ENCODE measurements around the gene FMO5. TPM values are rescaled to one million over a fixed set of nuclear protein-coding genes. Genes with fewer than 3 reads are reported as not detected.

Gene FMO5
- total and polyA plus RNA-seq, 2 of the 13 experiments (the other 11 are each of a cell fraction or from before 2014, with no cell fraction given) = 48.2 to 149 TPM

DNA sequence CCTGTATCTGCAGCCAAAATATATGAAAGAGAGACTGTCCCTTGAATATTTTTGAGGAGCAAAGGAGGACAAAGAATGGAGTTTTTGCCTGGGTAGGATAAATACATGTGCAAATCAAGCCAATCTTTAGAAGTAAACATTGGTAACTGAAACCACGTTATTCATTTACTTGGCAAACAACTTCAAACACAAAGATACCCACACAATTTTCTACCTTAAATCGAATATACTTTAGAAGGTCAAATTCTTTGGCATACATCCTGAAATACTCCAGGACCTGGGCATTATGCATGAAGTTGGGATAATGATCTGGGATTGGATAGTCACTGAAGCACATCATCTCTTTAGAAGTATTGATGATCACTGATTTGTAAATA is 9.6 kb downstream of the FMO5 start (continued):
- TF ChIP-seq ZBTB21 (CRISPR knock-in tag; IDR thresholded peaks at IDR 0.05) (no peak), IKZF4 (CRISPR knock-in tag; IDR thresholded peaks at IDR 0.05; ENCODE audit: borderline replicate concordance, low read depth, not compliant biosample characterization) (no peak), CHCHD3 (CRISPR knock-in tag; IDR thresholded peaks at IDR 0.05) (no peak), ZNF296 (CRISPR knock-in tag; conservative IDR thresholded peaks at IDR 0.05) (no peak), RBFOX2 (IDR thresholded peaks at IDR 0.05; ENCODE audit: low read depth, low read length) (peak; percentile 79), ZNF672 (CRISPR knock-in tag; IDR thresholded peaks at IDR 0.05) (no peak), PITX1 (CRISPR knock-in tag; IDR thresholded peaks at IDR 0.05) (no peak; the same call in 1 of the 2 replicates), ZNF547 (CRISPR knock-in tag; IDR thresholded peaks at IDR 0.05) (no peak), HNF4G (IDR thresholded peaks at IDR 0.05; ENCODE audit: borderline replicate concordance, low read depth, low read length) (0 out of 2 replicates have a peak, but pooled peaks have one; percentile 17), HNF4G (CRISPR knock-in tag; IDR thresholded peaks at IDR 0.05; ENCODE audit: borderline replicate concordance, low read depth) (no peak), ZNF776 (CRISPR knock-in tag; IDR thresholded peaks at IDR 0.05) (no peak), MAF1 (CRISPR knock-in tag; IDR thresholded peaks at IDR 0.05; ENCODE audit: borderline replicate concordance) (no peak), HNRNPLL (IDR thresholded peaks at IDR 0.05; ENCODE audit: low read depth, low read length, poor library complexity, severe bottlenecking) (no peak), CBFB (CRISPR knock-in tag; IDR thresholded peaks at IDR 0.05) (no peak), ZNF605 (CRISPR knock-in tag; IDR thresholded peaks at IDR 0.05) (no peak), SRF (IDR thresholded peaks at IDR 0.05; ENCODE audit: low read depth, low read length) (no peak), ZNF232 (CRISPR knock-in tag; IDR thresholded peaks at IDR 0.05; ENCODE audit: borderline replicate concordance) (no peak), HIVEP1 (CRISPR knock-in tag; IDR thresholded peaks at IDR 0.05) (no peak), FLYWCH1 (CRISPR knock-in tag; IDR thresholded peaks at IDR 0.05) (no peak), JUND (CRISPR knock-in tag; IDR thresholded peaks at IDR 0.05) (no peak), ZNF292 (CRISPR knock-in tag; IDR thresholded peaks at IDR 0.05; ENCODE audit: borderline replicate concordance, low read depth) (no peak), HDAC6 (IDR thresholded peaks at IDR 0.05; ENCODE audit: low read depth, low read length) (no peak)
- TF ChIP-seq, protein P1, sequence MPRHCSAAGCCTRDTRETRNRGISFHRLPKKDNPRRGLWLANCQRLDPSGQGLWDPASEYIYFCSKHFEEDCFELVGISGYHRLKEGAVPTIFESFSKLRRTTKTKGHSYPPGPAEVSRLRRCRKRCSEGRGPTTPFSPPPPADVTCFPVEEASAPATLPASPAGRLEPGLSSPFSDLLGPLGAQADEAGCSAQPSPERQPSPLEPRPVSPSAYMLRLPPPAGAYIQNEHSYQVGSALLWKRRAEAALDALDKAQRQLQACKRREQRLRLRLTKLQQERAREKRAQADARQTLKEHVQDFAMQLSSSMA (CRISPR knock-in tag; IDR thresholded peaks at IDR 0.05) = no peak
- TF ChIP-seq, protein P2, sequence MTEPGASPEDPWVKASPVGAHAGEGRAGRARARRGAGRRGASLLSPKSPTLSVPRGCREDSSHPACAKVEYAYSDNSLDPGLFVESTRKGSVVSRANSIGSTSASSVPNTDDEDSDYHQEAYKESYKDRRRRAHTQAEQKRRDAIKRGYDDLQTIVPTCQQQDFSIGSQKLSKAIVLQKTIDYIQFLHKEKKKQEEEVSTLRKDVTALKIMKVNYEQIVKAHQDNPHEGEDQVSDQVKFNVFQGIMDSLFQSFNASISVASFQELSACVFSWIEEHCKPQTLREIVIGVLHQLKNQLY (CRISPR knock-in tag; IDR thresholded peaks at IDR 0.05) = peak; percentile 56; the same call in 1 of the 2 replicates
- TF ChIP-seq, protein P3, sequence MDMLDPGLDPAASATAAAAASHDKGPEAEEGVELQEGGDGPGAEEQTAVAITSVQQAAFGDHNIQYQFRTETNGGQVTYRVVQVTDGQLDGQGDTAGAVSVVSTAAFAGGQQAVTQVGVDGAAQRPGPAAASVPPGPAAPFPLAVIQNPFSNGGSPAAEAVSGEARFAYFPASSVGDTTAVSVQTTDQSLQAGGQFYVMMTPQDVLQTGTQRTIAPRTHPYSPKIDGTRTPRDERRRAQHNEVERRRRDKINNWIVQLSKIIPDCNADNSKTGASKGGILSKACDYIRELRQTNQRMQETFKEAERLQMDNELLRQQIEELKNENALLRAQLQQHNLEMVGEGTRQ (IDR thresholded peaks at IDR 0.05; ENCODE audit: low read depth, low read length) = no peak
- TF ChIP-seq, protein P3 (CRISPR knock-in tag; IDR thresholded peaks at IDR 0.05; ENCODE audit: borderline replicate concordance) = no peak
- TF ChIP-seq, protein P4, sequence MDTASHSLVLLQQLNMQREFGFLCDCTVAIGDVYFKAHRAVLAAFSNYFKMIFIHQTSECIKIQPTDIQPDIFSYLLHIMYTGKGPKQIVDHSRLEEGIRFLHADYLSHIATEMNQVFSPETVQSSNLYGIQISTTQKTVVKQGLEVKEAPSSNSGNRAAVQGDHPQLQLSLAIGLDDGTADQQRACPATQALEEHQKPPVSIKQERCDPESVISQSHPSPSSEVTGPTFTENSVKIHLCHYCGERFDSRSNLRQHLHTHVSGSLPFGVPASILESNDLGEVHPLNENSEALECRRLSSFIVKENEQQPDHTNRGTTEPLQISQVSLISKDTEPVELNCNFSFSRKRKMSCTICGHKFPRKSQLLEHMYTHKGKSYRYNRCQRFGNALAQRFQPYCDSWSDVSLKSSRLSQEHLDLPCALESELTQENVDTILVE (CRISPR knock-in tag; IDR thresholded peaks at IDR 0.05) = peak; percentile 82
- TF ChIP-seq, protein P5, sequence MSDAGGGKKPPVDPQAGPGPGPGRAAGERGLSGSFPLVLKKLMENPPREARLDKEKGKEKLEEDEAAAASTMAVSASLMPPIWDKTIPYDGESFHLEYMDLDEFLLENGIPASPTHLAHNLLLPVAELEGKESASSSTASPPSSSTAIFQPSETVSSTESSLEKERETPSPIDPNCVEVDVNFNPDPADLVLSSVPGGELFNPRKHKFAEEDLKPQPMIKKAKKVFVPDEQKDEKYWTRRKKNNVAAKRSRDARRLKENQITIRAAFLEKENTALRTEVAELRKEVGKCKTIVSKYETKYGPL (CRISPR knock-in tag; IDR thresholded peaks at IDR 0.05) = no peak

Data from HepG2 (cell line).